Peyer's patch (tissue), 4 donors: ENCODE data around the gene TMEM168.

ENCODE experiments used
- POLR2A ChIP-seq, 2 donors: fragments of 450-650 bp; IDR thresholded peaks; one replicate each; pipeline ENCODE4 v1.5.1; 2017; ENCODE audit warnings: antibody characterized with exemption in 2 of 2, mild to moderate bottlenecking in 2 of 2, moderate library complexity in 2 of 2
- TF ChIP-seq, protein P1 (sequence below), 6 experiments: fragments of 450-650 bp in 4 of 6; fragments of 200-600 bp in 2 of 6; sonication (generic) in 1 of 6; IDR thresholded peaks; one replicate each; pipeline ENCODE4 v1.5.1; 2017 to 2019; ENCODE audit warnings: antibody characterized with exemption in 6 of 6, mild to moderate bottlenecking in 3 of 6, moderate library complexity in 1 of 6

DNA sequence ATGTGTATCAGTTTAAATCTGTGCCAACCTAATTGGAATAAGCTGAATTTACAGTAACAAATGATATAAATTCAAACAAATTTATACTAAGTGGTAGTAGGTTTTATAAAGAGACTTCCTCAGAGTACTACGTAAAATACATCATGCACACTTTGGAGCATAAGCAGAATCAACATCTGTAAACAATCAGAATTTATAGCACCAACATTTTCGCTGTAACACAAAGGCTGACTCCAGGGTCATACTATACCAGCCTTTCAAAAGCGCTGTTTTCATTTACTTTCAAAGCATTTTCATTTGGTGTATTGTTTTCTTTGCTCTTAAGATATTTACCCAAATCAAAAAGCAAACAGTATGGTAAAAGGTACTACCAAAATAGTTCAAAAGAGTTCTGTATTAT is 29.3 kb upstream of the TMEM168 start:
- TF ChIP-seq POLR2A (IDR thresholded peaks at IDR 0.05): no peak
- TF ChIP-seq, protein P1, sequence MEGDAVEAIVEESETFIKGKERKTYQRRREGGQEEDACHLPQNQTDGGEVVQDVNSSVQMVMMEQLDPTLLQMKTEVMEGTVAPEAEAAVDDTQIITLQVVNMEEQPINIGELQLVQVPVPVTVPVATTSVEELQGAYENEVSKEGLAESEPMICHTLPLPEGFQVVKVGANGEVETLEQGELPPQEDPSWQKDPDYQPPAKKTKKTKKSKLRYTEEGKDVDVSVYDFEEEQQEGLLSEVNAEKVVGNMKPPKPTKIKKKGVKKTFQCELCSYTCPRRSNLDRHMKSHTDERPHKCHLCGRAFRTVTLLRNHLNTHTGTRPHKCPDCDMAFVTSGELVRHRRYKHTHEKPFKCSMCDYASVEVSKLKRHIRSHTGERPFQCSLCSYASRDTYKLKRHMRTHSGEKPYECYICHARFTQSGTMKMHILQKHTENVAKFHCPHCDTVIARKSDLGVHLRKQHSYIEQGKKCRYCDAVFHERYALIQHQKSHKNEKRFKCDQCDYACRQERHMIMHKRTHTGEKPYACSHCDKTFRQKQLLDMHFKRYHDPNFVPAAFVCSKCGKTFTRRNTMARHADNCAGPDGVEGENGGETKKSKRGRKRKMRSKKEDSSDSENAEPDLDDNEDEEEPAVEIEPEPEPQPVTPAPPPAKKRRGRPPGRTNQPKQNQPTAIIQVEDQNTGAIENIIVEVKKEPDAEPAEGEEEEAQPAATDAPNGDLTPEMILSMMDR (IDR thresholded peaks at IDR 0.05): no peak
